Left ventricle myocardium inferior (tissue), 1 donor: ENCODE results near the gene NOL9. TPM values are rescaled to one million over a fixed set of nuclear protein-coding genes. Genes with fewer than 3 reads are reported as not detected.

Experiments used
- DNase-seq: peaks from one replicate; pipeline ENCODE4 v3.0.0-alpha.2; 2020
- H3K27ac ChIP-seq: fragments of 200-600 bp; replicated peaks from 2 replicates; pipeline ENCODE4 v1.8.0; 2021
- H3K27me3 ChIP-seq: fragments of 200-600 bp; 2 replicates; pipeline ENCODE4 v1.8.0; 2021; ENCODE audit warnings: low read depth
- H3K36me3 ChIP-seq: fragments of 200-600 bp; 2 replicates; pipeline ENCODE4 v1.8.0; 2021
- H3K4me1 ChIP-seq: fragments of 200-600 bp; 2 replicates; pipeline ENCODE4 v1.8.0; 2021
- H3K4me3 ChIP-seq: fragments of 200-600 bp; 2 replicates; pipeline ENCODE4 v1.8.0; 2021; ENCODE audit warnings: mild to moderate bottlenecking, moderate library complexity
- H3K9me3 ChIP-seq: fragments of 200-600 bp; replicated peaks from 2 replicates; pipeline ENCODE4 v1.8.0; 2021
- CTCF ChIP-seq: fragments of 200-600 bp; IDR thresholded peaks from 2 replicates; pipeline ENCODE4 v1.8.0; 2021; ENCODE audit warnings: antibody characterized with exemption, mild to moderate bottlenecking, borderline replicate concordance
- intact Hi-C: fragments of 100-400 bp; cut with micrococcal nuclease; formaldehyde crosslinking; loops from one replicate; pipeline ENCODE4 v1.11.0; 2022
- total RNA-seq: library from RNA; stranded (reverse); fragmentation: NEBNext Ultra II Directional; extraction: Animal tissue kit (Norgen Biotek cat#: 25700); gene quantifications from one replicate; pipeline ENCODE4 v1.2.1, GENCODE V29; 2021
- donor health status: DM: no; HTN: yes; CAD: no; lungs with severe emphysema.

NOL9 gene
- total RNA-seq, 1 donor from 2014 or later = 13.4 TPM

- no peak for DNase-seq
- Histone ChIP-seq H3K4me1 (peaks cover 92% of the 10 kb centered on the region), H3K27ac (no peak overlapping the region)
These were observed 66.4 kb downstream of the NOL9 start for GRCh38 chr1:6487804-6488484.

GRCh38 chr1:6486433-6487011, 67.8 kb downstream of the NOL9 start:
- TF ChIP-seq CTCF = peak; percentile 94
- Histone ChIP-seq H3K4me3 (peak overlapping the region; percentile 73), H3K4me1 (peaks cover 78% of the 10 kb centered on the region), H3K27me3 (peaks cover 17% of the 10 kb centered on the region), H3K36me3 (no peaks in the 10 kb centered on the region), H3K9me3 (no peaks in the 10 kb centered on the region), H3K27ac (peak overlapping the region; percentile 91)
- intact Hi-C loops = no loop called here
- peak; percentile 85 for DNase-seq

More at GRCh38 chr1:6487804-6488484, 66.4 kb downstream of the NOL9 start:
- H3K36me3 ChIP-seq = no peaks in the 10 kb centered on the region
- peaks cover 17% of the 10 kb centered on the region for H3K27me3 ChIP-seq
- no peaks in the 10 kb centered on the region for H3K9me3 ChIP-seq
- TF ChIP-seq CTCF = no peak
- intact Hi-C loops = no loop called here
- H3K4me3 ChIP-seq = no peak overlapping the region

GRCh38 chr1:6485168-6486101, 68.9 kb downstream of the NOL9 start:
- H3K27me3 ChIP-seq = peaks cover 17% of the 10 kb centered on the region
- H3K9me3 ChIP-seq = no peaks in the 10 kb centered on the region
- peak overlapping the region; percentile 73 for H3K4me3 ChIP-seq
- intact Hi-C loops = no loop called here
- no peak for TF ChIP-seq CTCF
- H3K4me1 ChIP-seq = peaks cover 68% of the 10 kb centered on the region
- H3K36me3 ChIP-seq = no peaks in the 10 kb centered on the region
- no peak for DNase-seq
- peak overlapping the region; percentile 91 for H3K27ac ChIP-seq

GRCh38 chr1:6484826-6485167, 69.5 kb downstream of the NOL9 start:
- intact Hi-C loops = no loop called here
- H3K4me1 ChIP-seq = peaks cover 62% of the 10 kb centered on the region
- H3K36me3 ChIP-seq = no peaks in the 10 kb centered on the region
- H3K27me3 ChIP-seq = peaks cover 17% of the 10 kb centered on the region
- DNase-seq = no peak
- peak overlapping the region; percentile 73 for H3K4me3 ChIP-seq
- TF ChIP-seq CTCF = no peak
- no peaks in the 10 kb centered on the region for H3K9me3 ChIP-seq
- H3K27ac ChIP-seq = peak overlapping the region; percentile 91

- Histone ChIP-seq H3K27ac (peak overlapping the region; percentile 91), H3K4me1 (peaks cover 51% of the 10 kb centered on the region), H3K36me3 (no peaks in the 10 kb centered on the region), H3K9me3 (no peaks in the 10 kb centered on the region), H3K4me3 (no peak overlapping the region), H3K27me3 (peaks cover 17% of the 10 kb centered on the region)
- no peak for DNase-seq
- TF ChIP-seq CTCF = no peak
- intact Hi-C loops = no loop called here
These were observed 70.6 kb downstream of the NOL9 start for GRCh38 chr1:6483761-6484117.
